GM18502 (cell line): ENCODE results near the gene ADAMTSL2.

Experiments used
- ATAC-seq: cut with Tn5 transposase; IDR thresholded peaks from one replicate; pipeline ENCODE4 v1.9.1; 2021; ENCODE audit warnings: mild to moderate bottlenecking; ENCODE audit not compliant: unreplicated experiment, poor library complexity

The ADAMTSL2 gene

GRCh38 chr9:133600739-133601138 lies 66.2 kb downstream of the ADAMTSL2 start:
- no peak for ATAC-seq

- ATAC-seq = no peak
These were observed 67.2 kb downstream of the ADAMTSL2 start for GRCh38 chr9:133601746-133602145.

- no peak for ATAC-seq
These were observed 67.8 kb downstream of the ADAMTSL2 start for GRCh38 chr9:133602277-133602676.

GRCh38 chr9:133603135-133603927 lies 68.8 kb downstream of the ADAMTSL2 start:
- ATAC-seq = no peak

- ATAC-seq = no peak
These were observed 69.7 kb downstream of the ADAMTSL2 start for GRCh38 chr9:133604214-133604613.

- ATAC-seq = no peak
These were observed 70.4 kb downstream of the ADAMTSL2 start for GRCh38 chr9:133604856-133605255.

- ATAC-seq = no peak
These were observed 70.9 kb downstream of the ADAMTSL2 start for GRCh38 chr9:133605446-133605845.

GRCh38 chr9:133605856-133606707 lies 71.6 kb downstream of the ADAMTSL2 start:
- no peak for ATAC-seq

- no peak for ATAC-seq
These were observed 72.2 kb downstream of the ADAMTSL2 start for GRCh38 chr9:133606708-133607025.

- ATAC-seq = no peak
These were observed 72.9 kb downstream of the ADAMTSL2 start for GRCh38 chr9:133607381-133607780.

- ATAC-seq = no peak
These were observed 73.5 kb downstream of the ADAMTSL2 start for GRCh38 chr9:133607976-133608375.

GRCh38 chr9:133608382-133608781 lies 73.9 kb downstream of the ADAMTSL2 start:
- no peak for ATAC-seq

- ATAC-seq = no peak
These were observed 74.4 kb downstream of the ADAMTSL2 start for GRCh38 chr9:133608889-133609288.

GRCh38 chr9:133609311-133610098 lies 75.0 kb downstream of the ADAMTSL2 start, which contains the start of gene FAM163B:
Gene FAM163B, minus strand, starts transcription at chr9:133609389. Its CDS starts 29,166 bp downstream, at chr9:133580223.
- ATAC-seq = no peak

GRCh38 chr9:133610845-133611244 lies 76.3 kb downstream of the ADAMTSL2 start:
- ATAC-seq = no peak

- no peak for ATAC-seq
These were observed 77.5 kb downstream of the ADAMTSL2 start for GRCh38 chr9:133612051-133612450.

GRCh38 chr9:133612816-133613215 lies 78.3 kb downstream of the ADAMTSL2 start:
- ATAC-seq = no peak

- ATAC-seq = no peak
These were observed 78.9 kb downstream of the ADAMTSL2 start for GRCh38 chr9:133613432-133613831.

- ATAC-seq = no peak
These were observed 79.6 kb downstream of the ADAMTSL2 start for GRCh38 chr9:133614056-133614455.

- no peak for ATAC-seq
These were observed 80.2 kb downstream of the ADAMTSL2 start for GRCh38 chr9:133614678-133615077.

- no peak for ATAC-seq
These were observed 80.7 kb downstream of the ADAMTSL2 start for GRCh38 chr9:133615186-133615585.
